Measurements from ENCODE around the gene TTC9B.
"Not testable (repeated sequence)": the region's sequence is repeated elsewhere in the genome, so short reads cannot be mapped to it uniquely, and the experiment has no call there.

GRCh38 chr19:40171293-40171692 is 46.9 kb downstream of the TTC9B start:
- TF ChIP-seq, protein P1, sequence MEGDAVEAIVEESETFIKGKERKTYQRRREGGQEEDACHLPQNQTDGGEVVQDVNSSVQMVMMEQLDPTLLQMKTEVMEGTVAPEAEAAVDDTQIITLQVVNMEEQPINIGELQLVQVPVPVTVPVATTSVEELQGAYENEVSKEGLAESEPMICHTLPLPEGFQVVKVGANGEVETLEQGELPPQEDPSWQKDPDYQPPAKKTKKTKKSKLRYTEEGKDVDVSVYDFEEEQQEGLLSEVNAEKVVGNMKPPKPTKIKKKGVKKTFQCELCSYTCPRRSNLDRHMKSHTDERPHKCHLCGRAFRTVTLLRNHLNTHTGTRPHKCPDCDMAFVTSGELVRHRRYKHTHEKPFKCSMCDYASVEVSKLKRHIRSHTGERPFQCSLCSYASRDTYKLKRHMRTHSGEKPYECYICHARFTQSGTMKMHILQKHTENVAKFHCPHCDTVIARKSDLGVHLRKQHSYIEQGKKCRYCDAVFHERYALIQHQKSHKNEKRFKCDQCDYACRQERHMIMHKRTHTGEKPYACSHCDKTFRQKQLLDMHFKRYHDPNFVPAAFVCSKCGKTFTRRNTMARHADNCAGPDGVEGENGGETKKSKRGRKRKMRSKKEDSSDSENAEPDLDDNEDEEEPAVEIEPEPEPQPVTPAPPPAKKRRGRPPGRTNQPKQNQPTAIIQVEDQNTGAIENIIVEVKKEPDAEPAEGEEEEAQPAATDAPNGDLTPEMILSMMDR (IDR thresholded peaks at IDR 0.05) = not testable (repeated sequence)
- TF ChIP-seq POLR2A (IDR thresholded peaks at IDR 0.05) = not testable (repeated sequence)

Data from esophagus squamous epithelium (tissue), 4 donors.